HCT116 (cell line): ENCODE measurements around the gene PVALEF.

Source experiments
- CEBPB ChIP-seq: IDR thresholded peaks from 2 replicates; pipeline ENCODE4 v1.6.1; 2012; ENCODE audit warnings: low read depth
- CTCF ChIP-seq, 3 experiments: fragments of 200-600 bp in 1 of 3; sonication (generic) in 1 of 3; IDR thresholded peaks in 2 of 3; conservative IDR thresholded peaks in 1 of 3; 2 replicates each; pipeline ENCODE4 v1.5.1; 2012 to 2017; ENCODE audit warnings: low read depth in 2 of 3, low read length in 2 of 3, antibody characterized with exemption in 1 of 3, borderline replicate concordance in 1 of 3, control low read depth in 1 of 3, mild to moderate bottlenecking in 1 of 3, mixed read lengths in 1 of 3, mixed run types in 1 of 3, moderate library complexity in 1 of 3; ENCODE audit not compliant: insufficient read depth in 1 of 3
- EZH2 ChIP-seq: fragments of 200-600 bp; sonication (generic); IDR thresholded peaks from 2 replicates; pipeline ENCODE4 v1.6.1; 2017; ENCODE audit warnings: antibody characterized with exemption, mixed run types
- JUND ChIP-seq: IDR thresholded peaks from 2 replicates; pipeline ENCODE4 v1.6.1; 2012
- POLR2A ChIP-seq: IDR thresholded peaks from 2 replicates; pipeline ENCODE4 v1.7.0; 2011; ENCODE audit warnings: borderline replicate concordance; ENCODE audit not compliant: insufficient read depth, insufficient read length; ENCODE audit errors: extremely low read depth
- POLR2AphosphoS5 ChIP-seq: IDR thresholded peaks from 2 replicates; pipeline ENCODE4 v1.6.1; 2011; ENCODE audit warnings: mild to moderate bottlenecking, low read depth, low read length, moderate library complexity
- RAD21 ChIP-seq: IDR thresholded peaks from 2 replicates; pipeline ENCODE4 v1.6.1; 2012; ENCODE audit warnings: low read depth, mild to moderate bottlenecking
- REST ChIP-seq: IDR thresholded peaks from 2 replicates; pipeline ENCODE4 v1.6.1; 2012; ENCODE audit warnings: low read depth
- SIN3A ChIP-seq: IDR thresholded peaks from 2 replicates; pipeline ENCODE4 v1.6.1; 2012; ENCODE audit warnings: low read depth
- YY1 ChIP-seq: IDR thresholded peaks from 2 replicates; pipeline ENCODE4 v1.6.1; 2011; ENCODE audit warnings: low read length, low read depth, moderate library complexity, mild to moderate bottlenecking; ENCODE audit not compliant: insufficient replicate concordance; ENCODE audit errors: extremely low read depth
- ZBTB33 ChIP-seq: IDR thresholded peaks from 2 replicates; pipeline ENCODE4 v1.6.1; 2011; ENCODE audit warnings: mild to moderate bottlenecking, low read length, moderate library complexity; ENCODE audit not compliant: insufficient replicate concordance; ENCODE audit errors: extremely low read depth
- ZFX ChIP-seq: fragments of 450-650 bp; IDR thresholded peaks from 2 replicates; pipeline ENCODE4 v1.6.1; 2017
- ZNF274 ChIP-seq: fragments of 200-500 bp; sonication (Bioruptor generic); IDR thresholded peaks from 2 replicates; pipeline ENCODE4 v1.6.1; 2014; ENCODE audit warnings: mild to moderate bottlenecking, low read depth, low read length, inconsistent platforms

DNA sequence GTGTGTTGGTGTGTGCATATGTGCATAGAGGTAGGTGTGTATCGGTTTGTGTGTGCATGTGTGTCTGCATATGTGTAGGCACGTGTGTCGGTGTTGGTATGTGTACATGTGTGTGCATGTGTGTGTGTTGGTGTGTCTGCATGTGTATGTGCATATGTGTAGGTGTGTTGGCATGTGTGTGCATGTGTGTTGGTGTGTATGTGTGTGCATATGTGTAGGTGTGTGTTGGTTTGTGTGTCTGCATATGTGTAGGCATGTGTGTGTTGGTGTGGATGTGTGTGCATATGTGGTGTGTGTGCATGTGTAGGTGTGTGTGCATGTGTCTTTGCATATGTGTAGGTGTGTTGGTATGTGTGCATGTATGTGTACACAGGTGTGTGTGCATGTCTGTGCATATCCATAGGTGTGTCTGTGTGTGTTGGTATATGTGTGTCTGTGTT is 4.6 kb downstream of the PVALEF start:
- TF ChIP-seq EZH2 (no peak), RAD21 (no peak), POLR2AphosphoS5 (no peak), CTCF (IDR thresholded peaks at IDR 0.05 in 2 of 3, conservative IDR thresholded peaks at IDR 0.05 in 1 of 3; ENCODE audit: borderline replicate concordance in 1 of 3, insufficient read depth in 1 of 3, low read depth in 2 of 3, low read length in 2 of 3) (no peak), ZBTB33 (no peak), POLR2A (no peak), ZFX (no peak), ZNF274 (no peak), SIN3A (no peak), REST (no peak), YY1 (no peak), CEBPB (no peak), JUND (no peak)
